NOMO-1 (cell line): ENCODE results near the gene DIPK1C.

Source experiments
- DNase-seq, 2 experiments: peaks; one replicate each; lab custom pipeline; 2025; ENCODE audit not compliant: unreplicated experiment in 2 of 2; lab: John Stamatoyannopoulos, UW

The DIPK1C gene

DNA sequence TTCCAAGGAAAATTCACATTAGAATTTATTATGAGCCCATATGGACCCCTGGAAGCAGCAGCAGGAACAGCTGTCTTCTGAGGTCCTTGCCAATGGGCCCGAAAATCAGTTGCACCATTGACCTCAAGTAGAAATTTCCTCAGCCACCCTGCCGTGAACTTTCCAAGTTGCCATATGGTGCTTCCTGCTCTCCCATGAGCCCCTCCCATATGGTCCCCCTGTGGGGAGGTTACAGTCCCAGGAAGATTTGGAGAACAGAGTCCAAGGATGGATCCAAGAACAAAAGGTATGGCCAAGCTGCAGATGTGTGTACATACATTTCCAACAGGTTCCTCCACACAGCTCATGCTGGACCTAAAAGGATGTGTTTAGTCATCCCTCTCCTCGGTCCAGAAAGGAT, 34.6 kb downstream of the DIPK1C start:
- DNase-seq = no peak

- no peak for DNase-seq
These were observed 36.2 kb downstream of the DIPK1C start for GRCh38 chr18:74420926-74421325.

DNA sequence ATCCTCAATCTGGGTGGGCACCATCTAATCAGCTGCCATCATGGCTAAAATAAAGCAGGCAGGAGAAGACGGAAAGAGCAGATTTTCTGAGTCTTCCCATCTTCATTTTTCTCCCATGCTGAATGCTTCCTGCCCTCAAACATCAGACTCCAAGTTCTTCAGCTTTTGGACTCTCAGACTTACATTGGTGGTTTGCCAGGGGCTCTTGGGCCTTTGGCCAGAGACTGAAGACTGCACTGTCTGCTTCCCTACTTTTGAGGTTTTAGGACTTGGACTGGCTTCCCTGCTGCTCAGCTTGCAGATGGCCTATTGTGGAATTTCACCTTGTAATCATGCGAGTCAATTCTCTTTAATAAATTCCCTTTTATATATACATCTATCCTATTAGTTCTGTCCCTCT, 36.6 kb downstream of the DIPK1C start:
- no peak for DNase-seq

- no peak for DNase-seq
These were observed 37.3 kb downstream of the DIPK1C start for GRCh38 chr18:74419761-74420160.

- no peak for DNase-seq
These were observed 39.1 kb downstream of the DIPK1C start for GRCh38 chr18:74418023-74418422.

DNA sequence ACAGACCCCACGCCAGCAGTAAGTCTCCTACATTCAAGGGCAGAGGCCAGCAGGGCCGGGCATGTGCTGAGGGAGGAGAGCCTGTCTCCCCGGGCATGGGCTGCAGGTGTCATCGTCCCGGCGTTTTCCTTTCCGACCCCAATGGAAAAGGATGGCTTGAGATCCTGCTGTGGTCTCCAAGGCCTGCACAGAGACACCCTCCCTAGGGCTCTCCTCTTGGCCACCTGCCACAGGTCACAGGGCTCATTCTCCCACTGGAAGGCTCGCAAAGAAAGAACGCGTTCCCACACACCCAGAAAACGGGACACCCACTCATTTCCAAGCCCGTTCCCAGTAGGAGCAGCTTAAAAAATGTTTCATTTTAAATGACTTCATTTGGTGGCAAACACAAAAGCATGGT, 41.0 kb downstream of the DIPK1C start:
- no peak for DNase-seq

DNA sequence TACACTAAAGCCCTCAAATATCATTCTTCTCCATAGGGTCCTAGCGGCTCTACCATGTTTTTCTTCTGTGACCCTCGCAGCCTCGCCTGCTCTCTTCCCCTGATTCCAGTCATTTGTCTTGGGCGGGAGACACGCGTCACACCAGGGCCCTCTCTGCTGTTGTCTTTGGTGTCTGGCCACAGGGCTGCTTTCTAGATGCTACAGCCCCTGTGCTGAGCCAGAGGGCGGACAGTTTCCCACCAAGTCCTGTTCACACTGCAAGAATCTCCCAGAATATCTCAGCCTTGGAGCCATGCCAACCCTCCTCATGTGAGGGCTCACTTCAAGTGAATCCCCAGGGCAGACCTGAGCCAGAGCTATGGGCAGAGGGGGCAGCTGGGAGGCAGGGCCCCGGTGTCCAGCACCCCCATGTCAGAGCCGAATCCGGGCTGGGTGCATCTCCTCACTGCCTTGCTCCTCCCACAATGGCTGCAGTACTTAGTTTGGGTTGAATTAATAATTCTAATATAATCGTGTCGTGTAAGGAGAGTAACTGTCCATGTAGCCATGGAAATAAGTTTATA, 42.1 kb downstream of the DIPK1C start:
- DNase-seq = no peak

DNA sequence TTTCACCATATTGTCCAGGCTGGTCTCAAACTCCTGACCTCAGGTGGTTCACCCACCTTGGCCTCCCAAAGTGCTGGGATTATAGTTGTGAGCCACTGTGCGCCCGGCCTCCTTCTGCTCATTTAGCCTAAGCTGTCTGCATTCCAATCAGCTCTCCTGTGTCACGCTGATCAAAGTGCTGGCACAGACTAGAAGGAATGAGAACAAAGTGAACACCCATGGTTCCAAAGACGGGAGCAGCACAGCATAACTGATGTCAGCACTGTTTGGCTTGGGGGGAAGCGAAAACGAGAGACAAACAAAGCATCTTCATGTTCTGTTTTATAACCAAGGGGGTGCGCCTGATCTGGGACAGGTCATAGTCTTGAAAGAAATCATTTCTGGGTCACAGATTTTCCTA, 43.3 kb downstream of the DIPK1C start:
- DNase-seq = no peak

GRCh38 chr18:74412116-74412880, 44.8 kb downstream of the DIPK1C start:
- DNase-seq = no peak

DNA sequence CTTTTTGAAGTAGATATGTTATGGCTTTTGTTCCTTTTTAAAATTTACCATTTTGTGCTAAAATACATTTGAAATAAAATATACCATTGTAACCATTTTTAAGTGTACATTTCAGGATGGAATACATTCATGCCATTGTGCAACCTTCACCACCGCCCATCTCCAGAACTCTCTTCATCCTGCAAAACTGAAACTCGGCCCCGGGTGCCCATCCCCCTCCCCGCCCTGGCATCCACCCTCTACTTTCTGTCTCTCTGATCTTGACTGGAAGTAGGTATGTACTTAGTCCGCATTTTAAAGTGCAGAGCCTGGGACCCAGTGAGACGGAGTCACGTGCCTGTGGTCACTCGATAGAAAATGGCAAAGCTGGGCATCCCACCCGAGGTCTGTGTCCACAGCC, 45.6 kb downstream of the DIPK1C start:
- no peak for DNase-seq

DNA sequence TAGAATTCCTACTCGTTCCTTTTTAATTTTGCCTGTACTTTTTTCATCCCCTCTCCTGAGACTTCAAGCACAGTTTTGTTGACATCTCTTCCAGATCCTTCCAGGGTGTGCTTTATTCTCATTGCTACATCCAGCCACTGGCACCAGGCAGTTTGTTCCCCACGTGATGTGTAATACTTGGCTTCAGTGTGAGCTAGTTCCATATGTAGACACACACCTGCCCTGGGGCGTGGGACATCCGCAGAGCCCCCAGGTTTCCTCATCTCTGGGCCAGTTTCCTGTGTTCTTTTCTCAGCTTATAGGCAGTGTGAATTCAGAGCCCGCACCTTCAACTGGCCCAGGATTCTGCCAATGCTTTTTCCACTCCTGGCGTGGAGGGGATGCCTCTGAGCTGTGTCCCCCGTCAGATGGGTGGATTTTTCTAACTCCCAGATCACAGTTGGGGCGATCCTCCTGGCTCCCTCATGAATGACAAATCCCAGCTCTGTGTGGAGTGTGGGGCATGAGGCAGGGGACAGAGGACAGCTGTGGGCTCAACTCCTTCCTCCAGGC, 46.6 kb downstream of the DIPK1C start:
- no peak for DNase-seq

DNA sequence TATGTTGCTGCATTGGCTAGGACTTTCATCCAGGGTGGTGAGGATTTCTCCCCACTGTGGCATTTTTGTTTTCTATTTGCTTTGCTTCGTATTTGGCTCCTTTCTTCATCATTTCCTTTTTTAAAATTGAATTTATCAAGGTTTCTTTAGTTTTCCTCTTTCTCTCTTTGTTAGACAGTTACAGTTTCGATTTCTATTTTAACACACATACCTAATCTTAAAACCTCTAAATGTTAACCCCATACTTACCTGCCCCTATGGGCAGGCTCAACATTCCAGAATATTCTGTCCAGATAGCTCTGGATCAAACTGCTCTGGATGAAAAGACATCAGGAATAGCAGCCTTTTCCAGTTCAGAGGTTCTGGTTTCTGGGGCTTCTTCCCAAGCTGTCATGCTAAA, 49.2 kb downstream of the DIPK1C start:
- peak in 1 of 2 experiments; percentile 7 for DNase-seq

GRCh38 chr18:74402806-74403433, 54.2 kb downstream of the DIPK1C start:
- DNase-seq = no peak

DNA sequence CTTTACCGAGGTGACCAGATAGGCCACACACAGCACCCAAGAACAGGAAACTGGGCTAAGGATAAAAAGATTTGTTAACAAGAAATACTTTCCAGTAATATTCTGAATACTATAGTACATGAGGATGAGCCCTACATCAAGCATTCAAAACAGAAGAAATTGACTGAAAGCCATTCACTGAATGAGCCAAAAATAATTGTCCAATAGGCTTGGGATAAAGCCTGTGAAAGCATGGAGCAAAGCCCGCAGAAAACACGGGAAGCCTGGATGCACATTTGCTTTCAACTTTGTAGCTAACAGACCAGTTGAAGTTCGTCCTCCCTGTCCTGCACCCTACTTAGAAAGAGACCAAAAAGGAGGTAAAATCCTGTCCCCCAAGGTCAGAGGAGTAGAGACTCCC, 56.3 kb downstream of the DIPK1C start:
- no peak for DNase-seq

GRCh38 chr18:74399091-74399887, 57.8 kb downstream of the DIPK1C start:
- peak; percentile 37 to 44 for DNase-seq

DNA sequence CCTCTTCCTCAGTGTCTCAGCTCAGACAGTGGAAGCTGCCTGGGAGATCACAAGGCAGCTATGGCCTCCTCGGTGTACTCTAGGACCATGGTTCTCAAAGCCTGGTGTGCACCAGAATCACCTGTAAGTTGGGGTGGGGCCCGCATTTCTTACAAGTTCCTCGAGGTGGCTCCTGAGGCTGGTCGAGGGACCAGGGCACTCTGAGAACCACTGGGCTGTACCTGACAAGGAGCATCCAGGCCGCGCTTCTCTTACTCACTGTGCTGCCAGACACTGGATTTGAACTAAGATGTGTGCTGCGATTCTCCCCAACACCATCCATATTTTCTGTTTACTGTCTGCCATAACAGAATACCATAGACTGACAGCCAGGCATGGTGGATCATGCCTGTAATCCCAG, 59.5 kb downstream of the DIPK1C start:
- no peak for DNase-seq

DNA sequence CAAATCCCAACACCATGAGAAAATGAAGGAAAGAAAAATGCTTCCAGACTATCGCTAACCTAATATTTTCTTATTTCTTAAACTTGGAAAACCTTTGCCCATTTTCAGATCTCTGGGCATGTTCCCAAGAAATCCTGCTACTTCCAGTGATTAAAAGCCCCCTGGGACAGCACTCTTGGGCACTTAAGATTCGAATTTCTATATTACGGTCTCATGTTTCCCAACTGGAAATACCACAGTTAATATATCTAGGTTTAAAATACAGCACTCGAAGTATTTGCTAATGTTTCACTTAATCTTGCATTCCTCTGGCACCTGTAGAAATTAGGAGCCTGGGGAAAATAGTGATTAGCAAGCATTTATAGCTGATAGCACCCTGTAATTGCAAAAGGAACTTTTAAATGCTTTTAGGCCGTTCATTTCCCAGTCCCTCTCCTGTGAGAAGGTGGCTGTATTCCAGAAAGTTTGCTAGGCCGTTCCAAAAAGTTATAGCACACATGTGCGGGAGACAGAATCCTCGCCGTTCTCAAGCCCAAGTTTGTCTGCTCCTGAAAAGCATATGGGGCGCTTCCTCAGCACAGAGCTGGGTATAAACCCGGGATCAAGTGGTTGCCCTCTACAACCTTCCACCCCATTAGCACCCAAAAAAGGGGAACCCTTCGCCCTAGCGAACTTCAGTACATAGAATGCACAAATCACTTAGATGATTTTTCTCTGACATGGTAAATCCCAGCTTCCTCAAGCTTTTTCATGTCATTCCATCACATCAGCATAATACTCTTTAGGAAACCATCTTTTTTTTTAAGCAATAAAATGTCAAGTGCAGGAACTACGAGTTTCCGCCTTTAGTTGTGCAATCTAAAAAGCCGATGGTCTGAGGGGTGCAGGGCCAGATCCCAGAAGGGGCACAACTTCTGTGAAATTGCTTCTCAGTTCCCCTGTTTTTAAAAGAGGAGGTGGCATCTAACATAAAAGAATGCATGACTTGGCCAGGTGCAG, 60.6 kb downstream of the DIPK1C start:
- peak; percentile 53 to 70 for DNase-seq

GRCh38 chr18:74395648-74396154, 61.4 kb downstream of the DIPK1C start:
- DNase-seq = no peak

- DNase-seq = no peak
These were observed 62.1 kb downstream of the DIPK1C start for GRCh38 chr18:74395006-74395405.

DNA sequence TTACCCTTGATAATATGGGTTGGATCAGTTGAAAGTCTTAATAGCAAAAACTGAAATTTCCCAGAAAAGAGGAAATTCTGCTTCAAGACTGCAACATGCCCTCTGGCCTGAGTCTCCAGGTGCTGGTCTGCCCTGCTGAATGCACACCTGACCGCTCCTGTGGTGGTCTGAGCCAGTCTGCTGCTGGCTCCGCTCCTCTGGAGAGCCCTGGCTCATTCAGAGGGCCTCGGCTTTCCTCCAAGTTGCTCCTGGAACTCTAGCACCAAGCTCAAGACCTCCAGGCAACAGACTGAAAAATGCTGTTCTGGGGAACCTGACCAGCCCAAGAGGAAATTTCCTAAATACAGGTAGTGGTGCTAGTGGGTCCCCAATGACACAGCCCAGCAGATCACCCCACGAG, 64.8 kb downstream of the DIPK1C start:
- DNase-seq = no peak
